Stimulated activated naive CD4-positive, alpha-beta T cell (primary cell): ENCODE measurements around the gene ACADL.
A peak's percentile ranks its signal among the peaks of the same experiment; 100 is the strongest.
"Not testable (repeated sequence)": the region's sequence is repeated elsewhere in the genome, so short reads cannot be mapped to it uniquely, and the experiment has no call there.

ENCODE experiments used
- DNase-seq, 6 experiments: peaks; one replicate each; lab custom pipeline; 2025; lab: John Stamatoyannopoulos, UW

The ACADL gene

DNA sequence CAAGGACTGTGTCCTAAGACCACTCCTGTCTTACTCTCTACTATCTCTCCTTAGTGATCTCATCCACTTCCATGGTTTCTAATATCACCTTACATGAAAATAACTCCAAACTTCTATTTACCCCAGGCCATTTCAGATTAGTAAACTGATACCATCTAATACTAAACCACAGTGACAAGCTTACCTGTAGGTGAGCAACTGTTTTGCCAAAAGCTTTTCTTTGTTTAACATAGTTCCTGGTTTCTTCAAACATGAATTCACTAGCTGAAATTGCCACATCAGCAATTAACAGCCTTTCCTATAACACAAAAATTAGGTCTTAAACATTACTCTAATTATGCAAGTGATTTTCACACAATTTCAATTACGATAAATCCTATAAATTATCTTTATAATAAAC lies 22.1 kb downstream of the ACADL start:
- DNase-seq, result no peak

DNA sequence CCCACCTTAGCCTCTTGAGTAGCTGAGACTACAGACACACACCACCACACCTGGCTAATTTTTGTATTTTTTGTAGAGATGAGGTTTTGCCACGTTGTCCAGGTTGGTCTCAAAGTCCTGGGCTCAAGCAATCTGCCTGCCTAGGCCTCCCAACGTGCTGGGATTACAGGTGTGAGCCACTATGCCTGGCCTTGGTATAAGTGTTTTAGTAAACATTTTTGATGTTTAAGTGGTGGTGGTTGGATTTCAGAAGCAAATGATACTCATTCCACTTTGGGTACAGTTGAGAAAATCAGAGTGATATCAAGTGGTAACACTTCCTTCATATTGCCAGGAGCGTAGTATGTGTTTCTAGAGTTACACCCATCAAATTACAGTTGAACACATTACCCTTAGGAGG lies 25.4 kb downstream of the ACADL start:
- DNase-seq, result no peak

DNA sequence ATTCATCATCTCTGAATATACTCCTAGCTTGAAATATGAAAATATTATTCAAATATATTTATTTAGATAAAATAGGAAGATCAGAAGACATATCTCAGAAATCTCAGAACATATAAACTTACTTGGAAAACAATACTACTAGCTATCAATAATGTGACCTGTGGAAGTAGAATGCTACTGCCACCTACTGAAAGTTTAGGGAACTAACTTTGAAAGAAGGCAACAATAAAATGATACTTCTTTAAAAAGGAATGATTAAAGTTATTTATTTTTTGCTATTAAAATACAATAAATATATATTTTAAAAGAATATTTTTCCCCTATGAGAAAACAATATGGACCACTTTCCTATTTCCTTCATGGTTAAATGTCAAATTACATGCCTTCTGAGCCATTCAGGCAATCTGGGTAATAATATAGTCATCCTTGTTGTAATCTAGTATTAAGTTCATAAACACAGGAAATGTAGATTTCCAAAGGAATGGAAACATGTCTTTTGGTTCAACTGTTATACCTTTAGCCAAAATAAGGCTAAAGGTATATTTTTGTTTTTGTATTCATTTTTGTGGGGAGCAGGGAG lies 26.0 kb downstream of the ACADL start:
- DNase-seq, result peak in 2 of 6 experiments; percentile 22 to 32

DNA sequence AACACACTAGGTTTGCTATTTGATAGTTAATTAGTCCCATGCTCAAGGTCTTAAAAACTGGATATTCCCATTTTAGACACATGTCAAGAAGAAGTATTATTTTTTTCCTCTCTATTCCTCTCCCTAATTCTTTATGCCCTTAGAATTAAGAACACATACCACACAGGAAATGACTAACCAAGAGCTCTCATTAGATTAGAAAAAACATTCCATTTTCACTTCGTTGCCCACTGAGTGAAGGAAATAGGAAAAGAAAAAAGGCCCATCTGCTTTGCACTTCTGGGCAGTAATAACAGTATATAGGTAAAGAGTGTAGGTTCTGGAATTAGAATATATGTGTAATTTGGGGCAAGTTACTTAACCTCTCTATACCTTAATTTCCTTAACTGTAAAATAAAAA lies 26.9 kb downstream of the ACADL start:
- DNase-seq, result no peak

GRCh38 chr2:210197720-210198119 lies 27.5 kb downstream of the ACADL start:
- DNase-seq, result no peak

DNA sequence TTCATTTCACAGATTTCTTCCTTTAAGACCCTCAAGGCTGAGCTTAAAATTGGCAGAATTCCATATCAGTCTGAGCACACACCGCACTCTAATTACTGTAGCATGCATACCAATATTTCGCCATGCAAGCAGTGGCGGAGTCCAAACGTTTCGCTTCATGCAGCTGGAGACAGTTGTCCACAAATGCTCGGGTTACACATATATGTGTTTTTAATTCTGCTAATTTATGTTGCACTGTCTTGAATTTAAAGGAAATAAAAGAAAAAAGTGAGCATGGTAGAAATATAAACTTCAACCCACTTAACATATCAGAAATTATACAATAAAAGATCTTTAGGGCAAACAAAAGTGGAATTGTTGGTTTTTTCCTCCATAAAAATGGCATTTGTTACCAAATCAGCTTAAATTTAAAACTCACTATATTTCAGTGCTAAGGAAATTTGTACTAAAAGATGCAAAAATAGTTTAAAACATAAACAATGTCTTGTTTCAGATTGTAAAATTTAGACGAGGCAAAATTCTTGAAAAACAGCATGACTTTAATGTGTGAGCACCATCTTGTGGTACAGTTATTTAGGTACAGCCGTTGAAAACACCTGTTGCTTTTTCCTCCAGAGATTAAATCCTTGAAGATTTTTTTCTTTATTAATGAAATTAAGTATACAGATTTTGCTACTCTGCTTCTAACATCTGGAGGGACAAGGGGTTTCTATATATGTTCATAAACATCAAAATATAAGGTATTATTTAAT lies 30.0 kb downstream of the ACADL start:
- DNase-seq, result peak in 3 of 6 experiments; percentile 12 to 56 (median 40)

DNA sequence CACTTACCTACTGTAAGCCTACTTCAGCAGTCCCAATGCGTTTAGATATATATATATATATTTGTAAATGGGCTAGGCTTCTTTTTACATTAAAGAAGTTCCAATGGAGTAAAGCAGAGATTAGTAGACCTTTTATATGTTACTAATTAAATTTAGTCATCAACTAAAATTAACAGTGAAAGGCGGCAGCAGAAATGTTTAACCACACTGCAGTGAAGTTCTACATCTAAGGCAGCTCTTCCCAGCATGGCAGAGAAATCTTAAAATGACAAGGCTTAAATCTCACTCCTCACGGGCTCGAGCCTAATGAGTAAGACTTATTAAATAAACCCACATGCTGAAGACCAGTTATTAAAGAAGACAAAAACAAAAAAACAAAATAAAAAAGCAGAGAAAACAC lies 34.9 kb downstream of the ACADL start:
- no peak for DNase-seq

DNA sequence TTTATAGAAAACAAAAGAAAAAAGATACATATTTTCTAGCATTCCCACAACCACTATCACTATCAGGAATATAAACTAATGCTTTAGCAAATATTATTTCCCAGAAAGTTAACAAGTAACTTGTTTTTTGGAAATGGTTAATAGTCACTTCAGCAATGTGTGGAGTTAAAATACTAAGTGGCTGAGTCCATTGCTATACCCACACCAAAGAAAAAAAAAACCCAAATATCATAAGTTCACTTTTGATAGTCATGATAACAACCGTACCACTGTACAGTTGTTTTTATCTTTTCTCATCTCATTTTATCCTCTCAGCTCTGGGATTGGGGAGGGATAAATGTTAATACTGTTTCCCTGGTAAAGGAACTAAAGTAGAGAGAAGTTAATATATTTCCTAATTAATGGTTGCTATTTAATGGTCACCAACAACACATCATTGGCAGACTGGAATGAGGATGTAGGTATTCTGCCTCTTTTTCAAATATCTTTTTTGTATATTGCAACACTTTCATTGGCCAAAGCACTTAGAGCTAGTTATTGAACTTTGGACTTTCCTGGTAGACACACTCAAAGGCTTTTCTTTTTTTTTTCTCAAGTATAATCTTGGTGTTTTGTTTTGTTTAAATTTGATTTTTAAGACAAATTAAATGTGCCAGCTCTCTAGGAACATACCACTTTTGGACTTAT lies 35.7 kb downstream of the ACADL start:
- no peak for DNase-seq

GRCh38 chr2:210188755-210189154 lies 36.5 kb downstream of the ACADL start:
- no peak for DNase-seq

DNA sequence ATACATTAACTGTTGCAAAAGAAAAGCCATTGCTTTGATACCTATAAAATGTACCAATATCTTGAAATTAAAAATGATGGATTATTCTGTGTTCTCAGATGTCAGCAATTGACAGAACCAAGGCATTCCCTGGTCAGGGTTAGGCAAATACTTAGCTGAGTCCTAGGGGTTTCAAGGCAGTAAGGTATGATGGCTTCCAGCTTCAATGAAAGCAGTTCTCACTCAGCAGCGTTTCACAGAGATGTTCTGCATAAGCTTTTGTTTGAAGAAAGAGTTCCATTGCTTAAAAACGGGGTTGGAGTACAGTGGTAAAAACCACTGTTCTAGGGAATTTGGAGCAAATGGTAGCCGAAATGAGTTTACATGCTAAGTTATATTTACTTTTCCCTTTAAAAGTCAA lies 37.1 kb downstream of the ACADL start:
- DNase-seq, result no peak

GRCh38 chr2:210183936-210184335 lies 41.3 kb downstream of the ACADL start:
- DNase-seq, result not testable (repeated sequence)

- DNase-seq, result peak in 4 of 6 experiments; percentile 10 to 51 (median 20)
Measured at GRCh38 chr2:210181606-210182088, 43.6 kb downstream of the ACADL start.

- peak in 1 of 6 experiments; percentile 20 for DNase-seq
Measured at GRCh38 chr2:210181033-210181605, 44.1 kb downstream of the ACADL start.

GRCh38 chr2:210180477-210180876 lies 44.8 kb downstream of the ACADL start:
- DNase-seq, result no peak

GRCh38 chr2:210179351-210179990 lies 45.8 kb downstream of the ACADL start:
- DNase-seq, result no peak

GRCh38 chr2:210177769-210178168 lies 47.5 kb downstream of the ACADL start:
- DNase-seq, result no peak

- not testable (repeated sequence) for DNase-seq
Measured at GRCh38 chr2:210177115-210177514, 48.1 kb downstream of the ACADL start.

GRCh38 chr2:210174086-210174485 lies 51.2 kb downstream of the ACADL start:
- no peak for DNase-seq

- DNase-seq, result no peak
Measured at GRCh38 chr2:210172219-210172575, 53.0 kb downstream of the ACADL start.

- peak; percentile 88 to 96 (median 94) for DNase-seq
Measured at GRCh38 chr2:210171309-210172218, 53.7 kb downstream of the ACADL start, which contains the start of gene KANSL1L. TSS of gene KANSL1L (minus strand) at chr2:210171409. CDS start at chr2:210154582, 16,827 bp downstream.
